HG03378 (cell line): ENCODE measurements around the gene CDNF.

Source experiments
- ATAC-seq: cut with Tn5 transposase; IDR thresholded peaks from one replicate; pipeline ENCODE4 v1.9.1; 2021; ENCODE audit warnings: mild to moderate bottlenecking, moderate library complexity; ENCODE audit not compliant: unreplicated experiment

Gene CDNF

GRCh38 chr10:14800397-14800796, 37.4 kb downstream of the CDNF start:
- no peak for ATAC-seq

- ATAC-seq = no peak
These were observed 39.2 kb downstream of the CDNF start for GRCh38 chr10:14798636-14799035.

GRCh38 chr10:14787938-14788337, 49.9 kb downstream of the CDNF start:
- ATAC-seq = no peak

- ATAC-seq = no peak
These were observed 53.3 kb downstream of the CDNF start for GRCh38 chr10:14784459-14785055.

- no peak for ATAC-seq
These were observed 55.0 kb downstream of the CDNF start for GRCh38 chr10:14782691-14783363.

GRCh38 chr10:14781763-14782162, 56.1 kb downstream of the CDNF start:
- ATAC-seq = no peak

- no peak for ATAC-seq
These were observed 58.7 kb downstream of the CDNF start for GRCh38 chr10:14779001-14779651.

GRCh38 chr10:14776546-14776945, 61.3 kb downstream of the CDNF start:
- ATAC-seq = no peak

GRCh38 chr10:14775656-14776055, 62.2 kb downstream of the CDNF start:
- no peak for ATAC-seq

- ATAC-seq = no peak
These were observed 63.0 kb downstream of the CDNF start, which contains the start of gene FAM107B for GRCh38 chr10:14774797-14775196. FAM107B (minus strand) TSS chr10:14774897; CDS start chr10:14774663, 234 bp downstream.

GRCh38 chr10:14774214-14774580, 63.6 kb downstream of the CDNF start:
- no peak for ATAC-seq

GRCh38 chr10:14773551-14774213, 64.2 kb downstream of the CDNF start:
- no peak for ATAC-seq

GRCh38 chr10:14772399-14772798, 65.4 kb downstream of the CDNF start:
- no peak for ATAC-seq

- no peak for ATAC-seq
These were observed 66.9 kb downstream of the CDNF start for GRCh38 chr10:14770927-14771326.
